Activated CD4-positive, alpha-beta memory T cell treated with anti-CD3 and anti-CD28 coated beads for 36 hours (primary cell): ENCODE data around the gene MRPL58. TPM values are rescaled to one million over a fixed set of nuclear protein-coding genes. Genes with fewer than 3 reads are reported as not detected.
"Not testable (repeated sequence)": the region's sequence is repeated elsewhere in the genome, so short reads cannot be mapped to it uniquely, and the experiment has no call there.

ENCODE experiments used
- CTCF ChIA-PET: fragments of 350-600 bp; sonication (Branson Sonifier 250); formaldehyde crosslinking; loops from one replicate; lab custom pipeline; 2021; ENCODE audit warnings: antibody characterized with exemption, inconsistent platforms; lab: Charles Lee
- POLR2A ChIA-PET: fragments of 350-600 bp; sonication (Branson Sonifier 250); formaldehyde crosslinking; loops from one replicate; lab custom pipeline; 2021; ENCODE audit warnings: antibody characterized with exemption; lab: Charles Lee
- DNase-seq: peaks from one replicate; pipeline ENCODE4 v3.0.0-alpha.2; 2020
- H3K27ac Mint-ChIP-seq: one replicate; pipeline ENCODE4 v1.8.0; 2021; ENCODE audit warnings: mixed read lengths
- H3K27me3 Mint-ChIP-seq: one replicate; pipeline ENCODE4 v1.8.0; 2021; ENCODE audit warnings: mixed read lengths
- H3K36me3 Mint-ChIP-seq: one replicate; pipeline ENCODE4 v1.8.0; 2021; ENCODE audit warnings: mixed read lengths
- H3K4me1 Mint-ChIP-seq: one replicate; pipeline ENCODE4 v1.8.0; 2021; ENCODE audit warnings: low read depth, mixed read lengths
- H3K4me3 Mint-ChIP-seq: one replicate; pipeline ENCODE4 v1.8.0; 2021; ENCODE audit warnings: mild to moderate bottlenecking, mixed read lengths
- H3K9me3 Mint-ChIP-seq: one replicate; pipeline ENCODE4 v1.8.0; 2021; ENCODE audit warnings: mixed read lengths
- intact Hi-C: fragments of 100-400 bp; cut with micrococcal nuclease; formaldehyde crosslinking; loops from one replicate; pipeline ENCODE4 v1.15.1; 2023
- total RNA-seq, 2 experiments: library from RNA; stranded (reverse); gene quantifications; one replicate each; pipeline ENCODE4 v1.2.3, GENCODE V29; 2021

Gene MRPL58
- total RNA-seq, 2 experiments from 2014 or later, result 57.7 TPM

DNA sequence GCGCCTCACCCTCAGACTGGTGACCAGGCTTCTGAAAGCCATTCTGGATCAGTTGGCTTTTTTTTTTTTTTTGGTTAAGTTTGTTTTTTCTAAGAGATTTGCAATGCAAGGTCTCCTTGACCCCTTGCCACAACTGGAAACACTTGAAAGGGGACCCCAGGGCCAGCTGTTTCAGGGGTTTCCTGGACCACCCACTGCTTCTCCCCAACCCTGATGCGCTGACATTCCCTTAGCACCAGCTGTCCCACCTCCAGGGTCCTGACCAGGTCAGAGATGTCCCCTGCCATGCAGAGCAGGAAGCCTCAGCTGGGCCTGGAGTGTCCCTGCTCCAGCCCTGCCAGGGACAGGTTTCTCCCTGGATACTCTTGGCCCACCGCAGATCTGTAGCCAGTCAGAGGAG lies 8.1 kb upstream of the MRPL58 start:
- intact Hi-C loops, result no loop called here
- H3K4me3 Mint-ChIP-seq, result no peak overlapping the region
- CTCF ChIA-PET, result interaction anchor here (4.1 kb wide), 1 partner anchor 43 kb away, joined by 24 read pairs; no protein-coding TSS in a partner anchor
- no peaks in the 10 kb centered on the region for H3K27me3 Mint-ChIP-seq
- no peak overlapping the region for H3K27ac Mint-ChIP-seq
- H3K4me1 Mint-ChIP-seq, result no peaks in the 10 kb centered on the region
- no peaks in the 10 kb centered on the region for H3K9me3 Mint-ChIP-seq
- POLR2A ChIA-PET, result interaction anchor here (1.1 kb wide), 1 partner anchor 9 kb away, joined by 6 read pairs; the partner anchor contains the start of gene MRPL58
- no peaks in the 10 kb centered on the region for H3K36me3 Mint-ChIP-seq
- DNase-seq, result no peak

DNA sequence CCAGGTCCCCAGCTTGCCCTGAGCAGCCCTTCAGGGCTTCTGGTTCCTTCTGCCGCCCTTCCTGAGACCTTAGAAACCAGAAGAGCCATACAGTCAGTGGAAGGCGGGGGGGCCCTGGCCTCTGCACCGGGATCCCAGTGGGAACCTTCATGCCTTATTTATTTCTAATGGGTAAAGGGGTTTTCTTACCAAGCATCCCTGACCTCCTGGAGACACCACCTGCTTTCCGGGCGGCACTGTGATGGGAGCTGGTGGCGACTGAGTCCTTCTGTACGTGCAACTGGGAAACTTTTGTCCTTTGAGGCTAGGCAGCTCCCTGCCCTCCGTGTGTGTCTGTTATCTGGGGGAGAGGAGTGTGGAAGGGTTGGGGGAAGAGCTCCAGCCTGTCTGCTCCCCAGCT lies 7.2 kb upstream of the MRPL58 start:
- no peak overlapping the region for H3K27ac Mint-ChIP-seq
- no peaks in the 10 kb centered on the region for H3K9me3 Mint-ChIP-seq
- H3K27me3 Mint-ChIP-seq, result no peaks in the 10 kb centered on the region
- CTCF ChIA-PET, result interaction anchor here (0.8 to 4.1 kb wide), 2 partner anchors 44 to 214 kb away, joined by 3 to 24 read pairs; no protein-coding TSS in a partner anchor
- POLR2A ChIA-PET, result interaction anchor here (0.8 kb wide), 1 partner anchor 137 kb away, joined by 3 read pairs; no protein-coding TSS in a partner anchor
- H3K36me3 Mint-ChIP-seq, result no peaks in the 10 kb centered on the region
- H3K4me1 Mint-ChIP-seq, result no peaks in the 10 kb centered on the region
- DNase-seq, result no peak
- intact Hi-C loops, result no loop called here
- H3K4me3 Mint-ChIP-seq, result no peak overlapping the region

DNA sequence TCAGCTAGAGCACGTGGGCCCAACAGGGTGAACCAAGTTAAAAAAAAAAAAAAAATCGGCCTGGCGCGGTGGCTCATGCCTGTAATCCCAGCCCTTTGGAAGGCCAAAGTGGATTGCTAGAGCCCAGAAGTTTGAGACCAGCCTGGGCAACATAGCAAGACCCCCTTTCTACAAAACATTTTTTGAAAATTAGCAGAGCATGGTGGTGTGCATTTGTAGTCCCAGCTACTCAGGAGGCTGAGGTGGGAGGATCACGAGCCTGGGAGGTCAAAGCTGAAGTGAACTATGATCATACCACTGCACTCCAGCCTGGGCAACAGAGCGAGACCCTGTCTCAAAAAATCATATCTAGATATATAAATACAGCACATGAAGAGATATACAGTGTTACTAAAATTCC lies 6.4 kb upstream of the MRPL58 start:
- H3K27me3 Mint-ChIP-seq, H3K27ac Mint-ChIP-seq, H3K9me3 Mint-ChIP-seq, H3K36me3 Mint-ChIP-seq, H3K4me1 Mint-ChIP-seq, DNase-seq, intact Hi-C loops, H3K4me3 Mint-ChIP-seq: not testable (repeated sequence)
- CTCF ChIA-PET, result interaction anchor here (4.1 kb wide), 1 partner anchor 44 kb away, joined by 24 read pairs; no protein-coding TSS in a partner anchor
- POLR2A ChIA-PET, result interaction anchor here (0.8 kb wide), 1 partner anchor 136 kb away, joined by 3 read pairs; no protein-coding TSS in a partner anchor

DNA sequence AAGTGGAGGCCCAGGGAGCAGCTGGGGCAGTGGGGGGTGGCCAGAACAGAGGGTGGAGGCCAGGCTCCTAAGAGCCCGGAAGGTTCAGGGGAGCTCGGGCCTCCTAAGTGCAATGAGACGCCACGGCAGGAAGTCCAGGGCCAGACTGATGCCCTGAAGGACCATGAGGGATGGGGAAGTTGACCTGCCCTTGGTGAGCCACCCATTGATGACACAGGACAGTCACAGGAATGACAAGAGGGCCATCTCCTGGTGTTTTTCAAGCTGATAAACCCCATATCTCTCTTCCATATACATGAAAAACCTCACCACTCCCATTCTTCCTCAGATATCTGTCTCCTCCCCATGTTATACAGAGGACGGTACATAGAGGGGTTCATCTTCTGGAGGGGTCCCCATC lies 5.8 kb upstream of the MRPL58 start:
- H3K27me3 Mint-ChIP-seq, result no peaks in the 10 kb centered on the region
- intact Hi-C loops, result no loop called here
- no peaks in the 10 kb centered on the region for H3K9me3 Mint-ChIP-seq

DNA sequence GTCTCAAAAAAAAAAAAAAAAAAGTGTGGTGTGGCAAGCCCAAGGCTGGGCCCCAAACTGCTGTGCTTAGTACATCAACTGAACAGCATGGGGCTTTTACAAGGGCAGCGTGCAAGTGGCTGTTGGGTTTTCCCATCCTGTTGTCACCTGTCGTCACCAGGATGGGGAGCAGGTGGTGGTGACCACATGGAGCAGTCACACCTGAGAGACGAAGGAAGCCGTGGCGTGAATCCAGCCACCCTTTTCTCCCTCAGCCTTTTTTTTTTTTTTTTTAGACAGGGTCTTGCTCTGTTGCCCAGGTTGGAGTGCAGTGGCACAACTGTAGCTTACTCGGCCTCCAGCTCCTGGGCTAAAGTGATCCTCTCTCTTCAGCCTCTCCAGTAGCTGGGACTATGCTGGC lies 4.1 kb upstream of the MRPL58 start:
- no peaks in the 10 kb centered on the region for H3K27me3 Mint-ChIP-seq
- H3K9me3 Mint-ChIP-seq, result no peaks in the 10 kb centered on the region
- ChIA-PET POLR2A (no interaction called here), CTCF (interaction anchor here (1.0 to 4.1 kb wide), 2 partner anchors 47 to 50 kb away, joined by 5 to 24 read pairs; no protein-coding TSS in a partner anchor)
- DNase-seq, result no peak
- peaks cover 17% of the 10 kb centered on the region for H3K4me1 Mint-ChIP-seq
- intact Hi-C loops, result no loop called here
- H3K36me3 Mint-ChIP-seq, result peaks cover 2% of the 10 kb centered on the region
- H3K27ac Mint-ChIP-seq, result no peak overlapping the region
- H3K4me3 Mint-ChIP-seq, result no peak overlapping the region

More for the DNA sequence above, 5.8 kb upstream of the MRPL58 start:
- no peak for DNase-seq
- Mint-ChIP-seq H3K4me3 (no peak overlapping the region), H3K36me3 (no peaks in the 10 kb centered on the region), H3K4me1 (peaks cover 6% of the 10 kb centered on the region), H3K27ac (no peak overlapping the region)
- ChIA-PET CTCF (interaction anchor here (1.4 to 4.1 kb wide), 2 partner anchors 45 to 49 kb away, joined by 3 to 24 read pairs; no protein-coding TSS in a partner anchor), POLR2A (no interaction called here)

DNA sequence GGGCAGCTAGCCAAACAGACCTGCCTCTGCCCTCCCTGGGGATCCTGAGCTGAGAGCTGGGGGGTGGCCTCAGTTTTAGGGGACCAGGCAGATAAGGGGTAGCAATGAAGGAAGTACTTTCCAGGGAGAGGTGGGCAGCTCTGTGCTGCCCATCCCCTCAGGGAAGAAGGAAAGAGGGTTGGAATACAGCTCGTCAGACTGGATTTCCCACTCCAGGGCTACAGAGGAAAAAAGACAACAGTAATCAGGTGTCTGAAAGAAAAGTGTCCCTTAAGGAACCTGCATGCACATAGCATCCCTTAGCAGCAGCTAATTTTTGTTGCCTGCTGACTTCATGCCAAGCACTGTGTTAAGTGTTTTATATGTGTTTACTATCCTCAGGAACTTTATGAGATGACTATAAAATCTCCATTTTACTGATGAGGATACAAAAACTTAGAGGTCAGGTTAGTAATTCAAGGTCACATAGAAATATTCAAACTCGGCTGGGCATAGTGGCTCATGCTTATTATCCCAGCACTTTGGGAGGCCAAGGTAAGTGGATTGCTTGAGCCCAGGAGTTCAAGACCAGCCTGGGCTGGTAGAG lies 3.2 kb upstream of the MRPL58 start:
- Mint-ChIP-seq H3K9me3 (no peaks in the 10 kb centered on the region), H3K36me3 (peaks cover 4% of the 10 kb centered on the region), H3K4me1 (peaks cover 24% of the 10 kb centered on the region), H3K27ac (no peak overlapping the region), H3K4me3 (no peak overlapping the region), H3K27me3 (no peaks in the 10 kb centered on the region)
- no peak for DNase-seq
- intact Hi-C loops, result no loop called here
- ChIA-PET CTCF (interaction anchor here (1.0 to 5.6 kb wide), 2 partner anchors 48 to 51 kb away, joined by 5 to 86 read pairs; no protein-coding TSS in a partner anchor), POLR2A (no interaction called here)

DNA sequence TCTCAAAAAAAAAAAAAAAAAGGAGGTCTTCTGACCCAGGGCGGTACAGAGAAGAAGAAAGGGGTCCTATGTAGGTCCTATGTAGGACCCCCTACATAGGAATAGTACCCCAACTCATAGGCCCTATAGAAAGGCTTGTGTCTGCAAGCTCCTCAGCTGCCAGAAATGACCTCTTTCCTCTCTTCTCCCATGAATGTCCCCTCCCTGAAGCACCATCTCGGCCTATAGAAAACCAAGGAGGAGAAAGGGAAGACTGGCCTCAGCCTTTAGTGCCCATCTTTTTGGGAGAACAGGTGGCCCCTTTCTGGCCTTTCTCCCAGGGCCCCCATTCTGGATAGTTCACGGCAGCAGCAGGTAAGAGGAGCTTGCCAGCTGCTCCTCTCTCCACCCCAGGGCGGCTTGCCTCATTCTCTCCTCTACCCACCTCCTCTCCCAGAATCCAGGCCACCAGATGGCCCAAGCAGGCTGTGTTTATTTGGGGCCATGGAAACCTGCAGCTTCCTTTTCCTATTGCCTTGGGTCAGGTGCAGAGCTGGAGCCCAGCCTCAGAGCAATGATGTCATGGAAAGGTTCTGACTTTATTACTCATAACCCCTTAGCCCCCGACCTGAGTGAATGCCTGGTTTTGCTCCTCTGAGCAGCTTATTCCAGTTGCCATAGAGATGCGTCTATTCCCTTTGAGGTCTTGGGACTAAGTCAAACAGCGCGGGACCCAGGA lies 1.6 kb upstream of the MRPL58 start:
- peaks cover 8% of the 10 kb centered on the region for H3K36me3 Mint-ChIP-seq
- no peaks in the 10 kb centered on the region for H3K27me3 Mint-ChIP-seq
- no peak overlapping the region for H3K27ac Mint-ChIP-seq
- peak; percentile 42 for DNase-seq
- ChIA-PET POLR2A (interaction anchor here (1.9 kb wide), 2 partner anchors 78 to 144 kb away, joined by 5 to 6 read pairs; partner anchors contain the start of gene JPT1), CTCF (interaction anchor here (0.8 to 5.6 kb wide), 12 partner anchors 9 to 193 kb away, joined by 3 to 86 read pairs (median 4); partner anchors contain the start of gene NT5C)
- H3K4me3 Mint-ChIP-seq, result peak overlapping the region; percentile 37
- intact Hi-C loops, result loop anchor here (5.0 kb wide), 2 partner anchors 36 to 49 kb away; partner anchors contain the start of genes ATP5PD and KCTD2
- H3K4me1 Mint-ChIP-seq, result peaks cover 31% of the 10 kb centered on the region
- no peaks in the 10 kb centered on the region for H3K9me3 Mint-ChIP-seq

DNA sequence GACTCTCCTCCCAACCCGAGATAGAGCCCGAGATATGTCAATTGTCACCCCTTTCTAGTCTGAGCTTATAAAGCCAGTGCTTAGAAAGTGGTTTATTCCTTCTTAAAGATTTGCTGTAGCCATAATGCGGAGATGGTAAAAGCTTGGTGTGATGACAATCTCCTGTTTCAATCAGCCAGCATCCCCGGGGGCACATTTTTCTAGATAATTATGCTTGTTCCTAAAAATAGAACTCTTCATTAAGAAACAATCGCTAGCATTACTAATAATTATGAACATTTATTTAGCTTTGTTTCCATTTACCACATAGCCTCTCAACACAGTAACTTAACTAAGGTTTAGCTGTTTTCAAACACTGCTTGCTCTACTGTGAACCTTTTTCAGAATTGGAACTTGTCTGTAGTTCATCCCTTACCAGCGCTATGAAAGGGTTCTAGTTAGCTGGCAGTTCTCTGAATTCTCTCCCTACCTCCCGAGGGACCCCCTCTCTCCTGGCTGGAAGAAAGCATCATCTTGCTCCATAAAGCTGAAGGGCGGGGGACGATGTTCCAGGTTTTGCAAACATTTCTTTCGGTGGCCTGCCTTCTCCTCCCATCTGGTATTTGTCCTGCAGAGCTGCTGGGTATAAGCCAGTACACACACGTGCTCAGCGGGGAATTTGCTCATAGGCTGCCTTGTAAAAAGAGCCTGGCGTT lies 922 bp upstream of the MRPL58 start:
- H3K4me3 Mint-ChIP-seq, result peak overlapping the region; percentile 98
- ChIA-PET POLR2A (interaction anchor here (0.9 to 2.3 kb wide), 10 partner anchors 12 to 261 kb away, joined by 3 to 19 read pairs (median 6); partner anchors contain the start of genes ATP5PD, CDR2L, FDXR and JPT1), CTCF (interaction anchor here (0.8 to 5.6 kb wide), 21 partner anchors 8 to 228 kb away, joined by 3 to 86 read pairs (median 4); partner anchors contain the start of genes CDR2L, HID1 and NT5C)
- no peaks in the 10 kb centered on the region for H3K27me3 Mint-ChIP-seq
- peaks cover 12% of the 10 kb centered on the region for H3K36me3 Mint-ChIP-seq
- H3K4me1 Mint-ChIP-seq, result peaks cover 31% of the 10 kb centered on the region
- intact Hi-C loops, result loop anchor here (2.0 to 5.0 kb wide), 4 partner anchors 21 to 49 kb away; partner anchors contain the start of genes ATP5PD and KCTD2
- H3K9me3 Mint-ChIP-seq, result no peaks in the 10 kb centered on the region
- no peak for DNase-seq
- no peak overlapping the region for H3K27ac Mint-ChIP-seq

DNA sequence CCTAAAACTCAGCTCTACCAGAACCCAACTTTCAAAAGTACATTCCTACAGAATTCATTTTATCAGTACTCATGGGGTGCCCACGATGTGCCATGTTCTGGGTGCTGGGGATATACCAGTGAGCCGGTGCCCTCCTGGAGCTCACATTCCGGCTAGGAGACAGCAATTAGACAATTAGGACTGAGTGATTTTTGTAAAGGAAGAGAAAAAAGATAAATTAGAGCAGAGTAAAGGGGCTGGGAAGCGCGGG lies 449 bp upstream of the MRPL58 start:
- no peaks in the 10 kb centered on the region for H3K9me3 Mint-ChIP-seq
- intact Hi-C loops, result loop anchor here (2.0 to 5.0 kb wide), 4 partner anchors 21 to 50 kb away; partner anchors contain the start of genes ATP5PD and KCTD2
- POLR2A ChIA-PET, result interaction anchor here (0.7 to 2.3 kb wide), 16 partner anchors 8 to 262 kb away, joined by 3 to 19 read pairs (median 5); partner anchors contain the start of genes ATP5PD, CDR2L, FDXR and JPT1
- DNase-seq, result no peak
- peaks cover 31% of the 10 kb centered on the region for H3K4me1 Mint-ChIP-seq
- H3K27ac Mint-ChIP-seq, result peak overlapping the region; percentile 82
- H3K4me3 Mint-ChIP-seq, result peak overlapping the region; percentile 98
- no peaks in the 10 kb centered on the region for H3K27me3 Mint-ChIP-seq
- peaks cover 15% of the 10 kb centered on the region for H3K36me3 Mint-ChIP-seq
- CTCF ChIA-PET, result interaction anchor here (0.8 to 5.6 kb wide), 24 partner anchors 8 to 621 kb away, joined by 3 to 86 read pairs (median 4); partner anchors contain the start of genes CDR2L, HID1, NT5C and SMIM5

DNA sequence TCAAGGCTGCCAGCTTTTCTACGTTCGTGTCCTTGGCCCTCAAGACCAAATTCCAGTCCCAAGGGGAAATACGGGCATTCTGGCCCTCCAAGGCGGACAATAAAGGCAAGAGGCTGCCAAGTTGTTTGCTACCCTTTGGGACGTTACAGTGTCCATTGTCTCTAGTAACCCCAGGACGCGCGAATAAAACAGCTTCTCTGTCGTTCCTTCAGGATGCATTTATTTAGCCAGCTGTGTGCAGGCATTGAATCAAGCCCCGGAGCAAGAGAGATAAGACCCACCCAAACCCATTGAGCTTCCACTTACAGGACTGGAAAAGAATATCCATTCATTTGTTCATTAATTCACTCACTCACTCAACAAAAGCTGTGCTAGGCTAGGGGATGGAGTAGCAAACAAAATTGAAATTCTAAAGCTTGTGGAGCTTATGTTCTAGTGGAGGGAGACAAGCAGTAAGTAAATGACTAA lies 656 bp downstream of the MRPL58 start:
- Mint-ChIP-seq H3K4me1 (peaks cover 31% of the 10 kb centered on the region), H3K27ac (peak overlapping the region; percentile 82), H3K27me3 (no peaks in the 10 kb centered on the region), H3K4me3 (peak overlapping the region; percentile 98), H3K9me3 (no peaks in the 10 kb centered on the region), H3K36me3 (peaks cover 18% of the 10 kb centered on the region)
- DNase-seq, result no peak
- intact Hi-C loops, result loop anchor here (2.0 to 5.0 kb wide), 4 partner anchors 20 to 51 kb away; partner anchors contain the start of genes ATP5PD and KCTD2
- ChIA-PET POLR2A (interaction anchor here (0.7 to 2.3 kb wide), 15 partner anchors 9 to 263 kb away, joined by 3 to 19 read pairs (median 5); partner anchors contain the start of genes ATP5PD, CDR2L, FDXR and GGA3), CTCF (interaction anchor here (0.7 to 5.6 kb wide), 27 partner anchors 11 to 620 kb away, joined by 3 to 86 read pairs (median 4); partner anchors contain the start of genes CDR2L, HID1, JPT1 and RAB37)

DNA sequence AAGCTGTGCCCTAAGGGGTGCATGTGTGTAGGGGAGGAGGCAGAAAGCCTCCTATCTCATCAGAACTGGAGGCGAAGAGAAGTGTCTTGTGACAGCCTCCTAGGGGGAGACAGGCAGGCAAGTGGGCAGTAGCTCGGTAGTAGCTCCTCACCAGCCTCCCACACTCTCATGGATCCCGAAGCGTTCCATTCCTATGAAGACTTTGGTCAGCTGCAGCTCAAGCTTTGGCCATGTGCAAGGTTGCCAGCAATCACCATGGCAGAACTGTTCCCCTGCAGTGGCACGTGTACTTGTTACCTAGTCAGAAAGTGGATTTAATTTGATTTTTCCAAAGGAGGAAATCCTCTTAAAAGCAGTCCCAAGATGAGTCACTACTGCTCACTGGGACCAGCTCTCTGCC lies 6.7 kb downstream of the MRPL58 start:
- DNase-seq, result no peak
- POLR2A ChIA-PET, result interaction anchor here (0.8 to 0.9 kb wide), 2 partner anchors 16 to 17 kb away, joined by 3 read pairs; no protein-coding TSS in a partner anchor
- Mint-ChIP-seq H3K36me3 (peaks cover 36% of the 10 kb centered on the region), H3K4me1 (peaks cover 7% of the 10 kb centered on the region), H3K27ac (no peak overlapping the region), H3K27me3 (no peaks in the 10 kb centered on the region), H3K9me3 (no peaks in the 10 kb centered on the region), H3K4me3 (no peak overlapping the region)
- CTCF ChIA-PET, result interaction anchor here (0.6 to 1.7 kb wide), 3 partner anchors 8 to 95 kb away, joined by 3 to 4 read pairs (median 3); no protein-coding TSS in a partner anchor
- intact Hi-C loops, result no loop called here
